H1 (cell line): ENCODE results near the gene PANK3. TPM values are rescaled to one million over a fixed set of nuclear protein-coding genes. Genes with fewer than 3 reads are reported as not detected.

Experiments used
- BCL11A ChIP-seq, 2 experiments: IDR thresholded peaks; one replicate each; pipeline ENCODE4 v1.6.1; 2011; ENCODE audit warnings: low read depth in 2 of 2, low read length in 2 of 2, mild to moderate bottlenecking in 2 of 2
- CHD1 ChIP-seq: IDR thresholded peaks from 2 replicates; pipeline ENCODE4 v1.6.1; 2012; ENCODE audit warnings: low read depth, low read length, improper control_type of control experiment
- CHD7 ChIP-seq: fragments of 300-600 bp; sonication (generic); IDR thresholded peaks from 2 replicates; pipeline ENCODE4 v1.7.1; 2012; ENCODE audit warnings: low read length, moderate library complexity, mild to moderate bottlenecking, inconsistent platforms; ENCODE audit not compliant: insufficient replicate concordance
- EZH2 ChIP-seq: fragments of 200-600 bp; sonication (generic); IDR thresholded peaks from 2 replicates; pipeline ENCODE4 v1.7.1; 2012; ENCODE audit warnings: low read depth, mild to moderate bottlenecking, moderate library complexity, low read length, inconsistent platforms; ENCODE audit not compliant: severe bottlenecking
- FOSL1 ChIP-seq: IDR thresholded peaks from 2 replicates; pipeline ENCODE4 v1.6.1; 2011; ENCODE audit warnings: mild to moderate bottlenecking, low read depth, low read length, moderate library complexity; ENCODE audit not compliant: insufficient read depth
- JUN ChIP-seq: IDR thresholded peaks from 2 replicates; pipeline ENCODE4 v1.6.1; 2011; ENCODE audit warnings: low read depth, mild to moderate bottlenecking, improper control_type of control experiment, low read length
- KDM1A ChIP-seq: fragments of 200-600, 300-600 bp; sonication (generic); IDR thresholded peaks from 2 replicates; pipeline ENCODE4 v1.7.1; 2016; ENCODE audit warnings: mild to moderate bottlenecking, low read length, borderline replicate concordance
- NANOG ChIP-seq: IDR thresholded peaks from 2 replicates; pipeline ENCODE4 v1.6.1; 2011; ENCODE audit warnings: low read length, low read depth, mild to moderate bottlenecking, inconsistent platforms; ENCODE audit not compliant: insufficient read depth, poor library complexity, severe bottlenecking
- PHF8 ChIP-seq: fragments of 200-600 bp; sonication (generic); conservative IDR thresholded peaks from 2 replicates; pipeline ENCODE4 v1.7.1; 2012; ENCODE audit warnings: low read depth, mild to moderate bottlenecking, inconsistent platforms, low read length, moderate library complexity
- RFX5 ChIP-seq: IDR thresholded peaks from 2 replicates; pipeline ENCODE4 v1.6.1; 2011; ENCODE audit warnings: low read depth, low read length, improper control_type of control experiment, borderline replicate concordance
- SP1 ChIP-seq: IDR thresholded peaks from 2 replicates; pipeline ENCODE4 v1.6.1; 2011; ENCODE audit warnings: low read depth, low read length
- SRF ChIP-seq: IDR thresholded peaks from 2 replicates; pipeline ENCODE4 v1.6.1; 2011; ENCODE audit warnings: mild to moderate bottlenecking, low read depth, low read length, moderate library complexity
- polyA plus RNA-seq, 7 experiments: library from polyadenylated mRNA; depleted of rRNA in 3 of 7; stranded (reverse) in 5 of 7; unstranded in 2 of 7; fragments of >200 nt in 5 of 7; fragments of 200-250 nt in 2 of 7; gene quantifications; 1 replicate in 5 of 7; 2 replicates in 1 of 7; 4 replicates in 1 of 7; pipeline versions ENCODE4 v1.2.1 to v1.2.3, GENCODE V29; 2011 to 2013; ENCODE audit warnings: missing spikeins in 2 of 7, mixed read lengths in 2 of 7
- total RNA-seq: library from RNA; stranded (reverse); fragmentation: NEBNext Ultra II Directional; extraction: Animal tissue kit (Norgen Biotek cat#: 25700); gene quantifications from 2 replicates; pipeline ENCODE4 v1.2.1, GENCODE V29; 2021

The PANK3 gene
- total and polyA plus RNA-seq, 2 of the 8 experiments (the other 6 are each of a cell fraction or from before 2014, with no cell fraction given) = 8.6 to 101 TPM

- TF ChIP-seq CHD7 = no peak
- no peak for TF ChIP-seq FOSL1
- no peak for TF ChIP-seq SP1
- TF ChIP-seq BCL11A (IDR thresholded peaks at IDR 0.05; ENCODE audit: low read depth in 2 of 2, low read length in 2 of 2) = no peak
- TF ChIP-seq EZH2 = no peak
- no peak for TF ChIP-seq CHD1
- no peak for TF ChIP-seq PHF8
- TF ChIP-seq KDM1A = no peak
- TF ChIP-seq RFX5 = no peak
- TF ChIP-seq JUN = no peak
- TF ChIP-seq SRF = no peak
- TF ChIP-seq NANOG = no peak
- TF ChIP-seq, all 59 proteins: peak for 0
These were observed 22.8 kb upstream of the PANK3 start (continued) for GRCh38 chr5:168601972-168602371.
